Measurements from ENCODE around the gene CPN2. TPM values are rescaled to one million over a fixed set of nuclear protein-coding genes. Genes with fewer than 3 reads are reported as not detected.

CPN2 gene
- total and polyA plus RNA-seq, 2 experiments from 2014 or later: 0.36 to 0.88 TPM

- no peaks in the 10 kb centered on the region for H3K9me3 ChIP-seq (ENCODE audit: low read depth)
- H3K36me3 ChIP-seq: no peaks in the 10 kb centered on the region
- no peaks in the 10 kb centered on the region for H3K27me3 ChIP-seq
- no peak for DNase-seq (ENCODE audit: low read depth in 1 of 2, low spot score in 1 of 2)
- peak overlapping the region; percentile 94 for H3K27ac ChIP-seq
- H3K4me3 ChIP-seq: no peak overlapping the region
- TF ChIP-seq CTCF (IDR thresholded peaks at IDR 0.05; ENCODE audit: low read depth, low read length): no peak
- peaks cover 30% of the 10 kb centered on the region for H3K4me1 ChIP-seq (ENCODE audit: low read depth)
Measured at GRCh38 chr3:194321693-194322640, 29.2 kb downstream of the CPN2 start.

- no peak overlapping the region for H3K27ac ChIP-seq
- peaks cover 29% of the 10 kb centered on the region for H3K4me1 ChIP-seq (ENCODE audit: low read depth)
- no peak overlapping the region for H3K4me3 ChIP-seq
- DNase-seq (ENCODE audit: low read depth in 1 of 2, low spot score in 1 of 2): no peak
- no peaks in the 10 kb centered on the region for H3K9me3 ChIP-seq (ENCODE audit: low read depth)
- TF ChIP-seq CTCF (IDR thresholded peaks at IDR 0.05; ENCODE audit: low read depth, low read length): no peak
- H3K36me3 ChIP-seq: no peaks in the 10 kb centered on the region
- no peaks in the 10 kb centered on the region for H3K27me3 ChIP-seq
Measured at GRCh38 chr3:194320744-194321243, 30.3 kb downstream of the CPN2 start.

- Histone ChIP-seq H3K36me3 (no peaks in the 10 kb centered on the region), H3K9me3 (ENCODE audit: low read depth) (no peaks in the 10 kb centered on the region), H3K4me1 (ENCODE audit: low read depth) (peaks cover 25% of the 10 kb centered on the region), H3K27ac (no peak overlapping the region), H3K4me3 (no peak overlapping the region), H3K27me3 (no peaks in the 10 kb centered on the region)
- DNase-seq (ENCODE audit: low read depth in 1 of 2, low spot score in 1 of 2): no peak
- TF ChIP-seq CTCF (IDR thresholded peaks at IDR 0.05; ENCODE audit: low read depth, low read length): no peak
Measured at GRCh38 chr3:194320100-194320499, 31.0 kb downstream of the CPN2 start.

- peaks cover 23% of the 10 kb centered on the region for H3K4me1 ChIP-seq (ENCODE audit: low read depth)
- H3K27ac ChIP-seq: no peak overlapping the region
- DNase-seq (ENCODE audit: low read depth in 1 of 2, low spot score in 1 of 2): no peak
- H3K27me3 ChIP-seq: no peaks in the 10 kb centered on the region
- no peaks in the 10 kb centered on the region for H3K36me3 ChIP-seq
- H3K9me3 ChIP-seq (ENCODE audit: low read depth): no peaks in the 10 kb centered on the region
- TF ChIP-seq CTCF (IDR thresholded peaks at IDR 0.05; ENCODE audit: low read depth, low read length): no peak
- H3K4me3 ChIP-seq: no peak overlapping the region
Measured at GRCh38 chr3:194318511-194319161, 32.5 kb downstream of the CPN2 start.

GRCh38 chr3:194316918-194317317, 34.2 kb downstream of the CPN2 start:
- Histone ChIP-seq H3K9me3 (ENCODE audit: low read depth) (no peaks in the 10 kb centered on the region), H3K27ac (no peak overlapping the region), H3K4me1 (ENCODE audit: low read depth) (peaks cover 14% of the 10 kb centered on the region), H3K36me3 (no peaks in the 10 kb centered on the region), H3K27me3 (no peaks in the 10 kb centered on the region), H3K4me3 (no peak overlapping the region)
- DNase-seq (ENCODE audit: low read depth in 1 of 2, low spot score in 1 of 2): no peak
- TF ChIP-seq CTCF (IDR thresholded peaks at IDR 0.05; ENCODE audit: low read depth, low read length): no peak

Data from cardiac muscle cell (in vitro differentiated cells and primary cell).